SK-N-SH treated with all-trans-retinoic acid at 6 μM for 48 hours (cell line): Measurements from ENCODE around the gene ZNF853.

Experiments used
- ATAC-seq: fragments of 200-7000 bp; cut with Tn5 transposase; 3 replicates; pipeline ENCODE4 v1.9.1; 2020; ENCODE audit warnings: mild to moderate bottlenecking, moderate library complexity
- ARNTL ChIP-seq: fragments of 450-650 bp; formaldehyde crosslinking; IDR thresholded peaks from 2 replicates; pipeline ENCODE4 v1.5.0; 2020; ENCODE audit warnings: low read depth, mild to moderate bottlenecking, moderate library complexity, borderline replicate concordance
- CREB5 ChIP-seq: fragments of 250-450 bp; sonication (Bioruptor Pico); IDR thresholded peaks from 2 replicates; pipeline ENCODE4 v1.5.1; 2020; ENCODE audit warnings: low read depth, mild to moderate bottlenecking, moderate library complexity
- CSDC2 ChIP-seq: fragments of 250-450 bp; sonication (Bioruptor Pico); IDR thresholded peaks from 2 replicates; pipeline ENCODE4 v1.5.0; 2020; ENCODE audit warnings: mild to moderate bottlenecking, moderate library complexity
- ESRRG ChIP-seq: fragments of 250-450 bp; sonication (Bioruptor Pico); IDR thresholded peaks from 2 replicates; pipeline ENCODE4 v1.6.1; 2021; ENCODE audit warnings: mild to moderate bottlenecking
- GLIS3 ChIP-seq: fragments of 250-450 bp; sonication (Bioruptor Pico); IDR thresholded peaks from 2 replicates; pipeline ENCODE4 v1.5.0; 2020; ENCODE audit warnings: mild to moderate bottlenecking, moderate library complexity
- ISL1 ChIP-seq: fragments of 250-450 bp; sonication (Bioruptor Pico); IDR thresholded peaks from 2 replicates; pipeline ENCODE4 v2.1.2; 2022; ENCODE audit warnings: mild to moderate bottlenecking, moderate library complexity
- OSR1 ChIP-seq: fragments of 250-450 bp; sonication (Bioruptor Pico); IDR thresholded peaks from 2 replicates; pipeline ENCODE4 v1.8.0; 2022; ENCODE audit warnings: moderate library complexity, mild to moderate bottlenecking, inconsistent platforms
- PATZ1 ChIP-seq: fragments of 250-450 bp; sonication (Bioruptor Pico); IDR thresholded peaks from 2 replicates; pipeline ENCODE4 v1.8.0; 2020; ENCODE audit warnings: mild to moderate bottlenecking, moderate library complexity, borderline replicate concordance
- PPARA ChIP-seq: fragments of 250-450 bp; sonication (Bioruptor Pico); IDR thresholded peaks from 2 replicates; pipeline ENCODE4 v1.5.0; 2020; ENCODE audit warnings: mild to moderate bottlenecking, borderline replicate concordance
- RARB ChIP-seq: fragments of 250-450 bp; sonication (Bioruptor Pico); IDR thresholded peaks from 2 replicates; pipeline ENCODE4 v1.8.0; 2021; ENCODE audit warnings: mild to moderate bottlenecking, moderate library complexity
- SNAI2 ChIP-seq: fragments of 250-450 bp; sonication (Bioruptor Pico); IDR thresholded peaks from 2 replicates; pipeline ENCODE4 v1.5.0; 2020; ENCODE audit warnings: mild to moderate bottlenecking, moderate library complexity
- TCF4 ChIP-seq: fragments of 250-450 bp; sonication (Bioruptor Pico); IDR thresholded peaks from 2 replicates; pipeline ENCODE4 v1.8.0; 2021; ENCODE audit warnings: mild to moderate bottlenecking, moderate library complexity, borderline replicate concordance
- TOX ChIP-seq: fragments of 250-450 bp; sonication (Bioruptor Pico); IDR thresholded peaks from 2 replicates; pipeline ENCODE4 v1.8.0; 2021; ENCODE audit warnings: mild to moderate bottlenecking, moderate library complexity, borderline replicate concordance
- ZFP3 ChIP-seq: fragments of 250-450 bp; sonication (Bioruptor Pico); IDR thresholded peaks from 2 replicates; pipeline ENCODE4 v1.5.0; 2020; ENCODE audit warnings: mild to moderate bottlenecking, moderate library complexity
- ZFP30 ChIP-seq: fragments of 450-650 bp; formaldehyde crosslinking; IDR thresholded peaks from 2 replicates; pipeline ENCODE4 v1.5.0; 2022; ENCODE audit warnings: mild to moderate bottlenecking, moderate library complexity
- ZNF565 ChIP-seq: fragments of 450-650 bp; formaldehyde crosslinking; conservative IDR thresholded peaks from 2 replicates; pipeline ENCODE4 v1.5.0; 2020; ENCODE audit warnings: low read depth, mild to moderate bottlenecking, moderate library complexity
- ZNF70 ChIP-seq: fragments of 450-650 bp; formaldehyde crosslinking; IDR thresholded peaks from 2 replicates; pipeline ENCODE4 v1.5.0; 2020; ENCODE audit warnings: mild to moderate bottlenecking, moderate library complexity
- ZNF8 ChIP-seq: fragments of 450-650 bp; formaldehyde crosslinking; IDR thresholded peaks from 2 replicates; pipeline ENCODE4 v1.5.0; 2020; ENCODE audit warnings: mild to moderate bottlenecking, moderate library complexity
- TF ChIP-seq, protein P1 (sequence below): fragments of 250-450 bp; sonication (Bioruptor Pico); IDR thresholded peaks from 2 replicates; pipeline ENCODE4 v1.5.1; 2021; ENCODE audit warnings: mild to moderate bottlenecking, moderate library complexity
- TF ChIP-seq, protein P2 (sequence below): fragments of 250-450 bp; sonication (Bioruptor Pico); IDR thresholded peaks from 2 replicates; pipeline ENCODE4 v1.8.0; 2021; ENCODE audit warnings: low read depth, mild to moderate bottlenecking, moderate library complexity, borderline replicate concordance
- TF ChIP-seq, protein P3 (sequence below): fragments of 250-450 bp; sonication (Bioruptor Pico); IDR thresholded peaks from 2 replicates; pipeline ENCODE4 v1.5.0; 2020; ENCODE audit warnings: mild to moderate bottlenecking, moderate library complexity

Gene ZNF853

GRCh38 chr7:6623589-6624245 is 8.3 kb downstream of the ZNF853 start:
- no peak for ATAC-seq
- TF ChIP-seq TOX (CRISPR knock-in tag) (no peak), ZNF8 (CRISPR knock-in tag) (no peak), ISL1 (CRISPR knock-in tag) (no peak), CSDC2 (CRISPR knock-in tag) (no peak), ZNF565 (no peak), SNAI2 (CRISPR knock-in tag) (no peak), OSR1 (CRISPR knock-in tag) (no peak), PPARA (CRISPR knock-in tag) (no peak), RARB (CRISPR knock-in tag) (no peak), PATZ1 (CRISPR knock-in tag) (no peak), ESRRG (no peak), ZFP30 (no peak)
- TF ChIP-seq, protein P1, sequence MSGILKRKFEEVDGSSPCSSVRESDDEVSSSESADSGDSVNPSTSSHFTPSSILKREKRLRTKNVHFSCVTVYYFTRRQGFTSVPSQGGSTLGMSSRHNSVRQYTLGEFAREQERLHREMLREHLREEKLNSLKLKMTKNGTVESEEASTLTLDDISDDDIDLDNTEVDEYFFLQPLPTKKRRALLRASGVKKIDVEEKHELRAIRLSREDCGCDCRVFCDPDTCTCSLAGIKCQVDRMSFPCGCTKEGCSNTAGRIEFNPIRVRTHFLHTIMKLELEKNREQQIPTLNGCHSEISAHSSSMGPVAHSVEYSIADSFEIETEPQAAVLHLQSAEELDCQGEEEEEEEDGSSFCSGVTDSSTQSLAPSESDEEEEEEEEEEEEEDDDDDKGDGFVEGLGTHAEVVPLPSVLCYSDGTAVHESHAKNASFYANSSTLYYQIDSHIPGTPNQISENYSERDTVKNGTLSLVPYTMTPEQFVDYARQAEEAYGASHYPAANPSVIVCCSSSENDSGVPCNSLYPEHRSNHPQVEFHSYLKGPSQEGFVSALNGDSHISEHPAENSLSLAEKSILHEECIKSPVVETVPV (CRISPR knock-in tag), result no peak
- TF ChIP-seq, protein P2, sequence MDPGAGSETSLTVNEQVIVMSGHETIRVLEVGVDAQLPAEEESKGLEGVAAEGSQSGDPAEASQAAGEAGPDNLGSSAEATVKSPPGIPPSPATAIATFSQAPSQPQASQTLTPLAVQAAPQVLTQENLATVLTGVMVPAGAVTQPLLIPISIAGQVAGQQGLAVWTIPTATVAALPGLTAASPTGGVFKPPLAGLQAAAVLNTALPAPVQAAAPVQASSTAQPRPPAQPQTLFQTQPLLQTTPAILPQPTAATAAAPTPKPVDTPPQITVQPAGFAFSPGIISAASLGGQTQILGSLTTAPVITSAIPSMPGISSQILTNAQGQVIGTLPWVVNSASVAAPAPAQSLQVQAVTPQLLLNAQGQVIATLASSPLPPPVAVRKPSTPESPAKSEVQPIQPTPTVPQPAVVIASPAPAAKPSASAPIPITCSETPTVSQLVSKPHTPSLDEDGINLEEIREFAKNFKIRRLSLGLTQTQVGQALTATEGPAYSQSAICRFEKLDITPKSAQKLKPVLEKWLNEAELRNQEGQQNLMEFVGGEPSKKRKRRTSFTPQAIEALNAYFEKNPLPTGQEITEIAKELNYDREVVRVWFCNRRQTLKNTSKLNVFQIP (CRISPR knock-in tag), result no peak

- TF ChIP-seq PATZ1 (CRISPR knock-in tag) (no peak), TCF4 (CRISPR knock-in tag) (no peak), ESRRG (no peak), RARB (CRISPR knock-in tag) (no peak), PPARA (CRISPR knock-in tag) (no peak), ZNF565 (no peak), SNAI2 (CRISPR knock-in tag) (no peak)
- ATAC-seq, result no peak
These were observed 8.8 kb downstream of the ZNF853 start for GRCh38 chr7:6624246-6624611.

- TF ChIP-seq, protein P2 (CRISPR knock-in tag), result no peak
- TF ChIP-seq RARB (CRISPR knock-in tag) (no peak), ARNTL (CRISPR knock-in tag) (no peak), CREB5 (no peak), ZNF70 (no peak), ZFP30 (no peak), PPARA (CRISPR knock-in tag) (no peak), CSDC2 (CRISPR knock-in tag) (no peak), TCF4 (CRISPR knock-in tag) (no peak), ZFP3 (no peak), PATZ1 (CRISPR knock-in tag) (no peak), OSR1 (CRISPR knock-in tag) (no peak), TOX (CRISPR knock-in tag) (no peak), GLIS3 (CRISPR knock-in tag) (no peak)
- TF ChIP-seq, protein P3, sequence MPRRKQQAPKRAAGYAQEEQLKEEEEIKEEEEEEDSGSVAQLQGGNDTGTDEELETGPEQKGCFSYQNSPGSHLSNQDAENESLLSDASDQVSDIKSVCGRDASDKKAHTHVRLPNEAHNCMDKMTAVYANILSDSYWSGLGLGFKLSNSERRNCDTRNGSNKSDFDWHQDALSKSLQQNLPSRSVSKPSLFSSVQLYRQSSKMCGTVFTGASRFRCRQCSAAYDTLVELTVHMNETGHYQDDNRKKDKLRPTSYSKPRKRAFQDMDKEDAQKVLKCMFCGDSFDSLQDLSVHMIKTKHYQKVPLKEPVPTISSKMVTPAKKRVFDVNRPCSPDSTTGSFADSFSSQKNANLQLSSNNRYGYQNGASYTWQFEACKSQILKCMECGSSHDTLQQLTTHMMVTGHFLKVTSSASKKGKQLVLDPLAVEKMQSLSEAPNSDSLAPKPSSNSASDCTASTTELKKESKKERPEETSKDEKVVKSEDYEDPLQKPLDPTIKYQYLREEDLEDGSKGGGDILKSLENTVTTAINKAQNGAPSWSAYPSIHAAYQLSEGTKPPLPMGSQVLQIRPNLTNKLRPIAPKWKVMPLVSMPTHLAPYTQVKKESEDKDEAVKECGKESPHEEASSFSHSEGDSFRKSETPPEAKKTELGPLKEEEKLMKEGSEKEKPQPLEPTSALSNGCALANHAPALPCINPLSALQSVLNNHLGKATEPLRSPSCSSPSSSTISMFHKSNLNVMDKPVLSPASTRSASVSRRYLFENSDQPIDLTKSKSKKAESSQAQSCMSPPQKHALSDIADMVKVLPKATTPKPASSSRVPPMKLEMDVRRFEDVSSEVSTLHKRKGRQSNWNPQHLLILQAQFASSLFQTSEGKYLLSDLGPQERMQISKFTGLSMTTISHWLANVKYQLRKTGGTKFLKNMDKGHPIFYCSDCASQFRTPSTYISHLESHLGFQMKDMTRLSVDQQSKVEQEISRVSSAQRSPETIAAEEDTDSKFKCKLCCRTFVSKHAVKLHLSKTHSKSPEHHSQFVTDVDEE (CRISPR knock-in tag), result no peak
- no peak for ATAC-seq
These were observed 12.6 kb downstream of the ZNF853 start for GRCh38 chr7:6628045-6628444.
